ENCODE results near the gene AP4M1.
"Not testable (repeated sequence)": the region's sequence is repeated elsewhere in the genome, so short reads cannot be mapped to it uniquely, and the experiment has no call there.

Gene AP4M1

GRCh38 chr7:100132697-100133151, 31.3 kb downstream of the AP4M1 start:
- ATAC-seq = peak; percentile 80 to 83

- no peak for ATAC-seq
Measured at GRCh38 chr7:100137851-100138760, 36.7 kb downstream of the AP4M1 start.

- no peak for ATAC-seq
Measured at GRCh38 chr7:100141555-100141949, 40.1 kb downstream of the AP4M1 start.

- ATAC-seq = no peak
Measured at GRCh38 chr7:100142461-100142860, 41.0 kb downstream of the AP4M1 start.

GRCh38 chr7:100146350-100146749, 44.9 kb downstream of the AP4M1 start:
- ATAC-seq = not testable (repeated sequence)

GRCh38 chr7:100147278-100147677, 45.8 kb downstream of the AP4M1 start:
- ATAC-seq = no peak

- ATAC-seq = peak; percentile 2 to 5
Measured at GRCh38 chr7:100148225-100148558, 46.7 kb downstream of the AP4M1 start.

GRCh38 chr7:100148559-100149328, 47.3 kb downstream of the AP4M1 start, which contains the start of gene LAMTOR4:
Gene LAMTOR4 (plus strand): TSS chr7:100148918. CDS start chr7:100148973, 55 bp downstream.
- peak; percentile 98 for ATAC-seq

GRCh38 chr7:100152404-100152803, 51.0 kb downstream of the AP4M1 start:
- no peak for ATAC-seq

- ATAC-seq = no peak
Measured at GRCh38 chr7:100152937-100153666, 51.7 kb downstream of the AP4M1 start.

- no peak for ATAC-seq
Measured at GRCh38 chr7:100153708-100154535, 52.5 kb downstream of the AP4M1 start.

- ATAC-seq = no peak
Measured at GRCh38 chr7:100154651-100155491, 53.4 kb downstream of the AP4M1 start.

- no peak for ATAC-seq
Measured at GRCh38 chr7:100155553-100156317, 54.3 kb downstream of the AP4M1 start.

- peak; percentile 22 to 29 for ATAC-seq
Measured at GRCh38 chr7:100156331-100157068, 55.1 kb downstream of the AP4M1 start.

GRCh38 chr7:100157069-100157333, 55.6 kb downstream of the AP4M1 start:
- no peak for ATAC-seq

- no peak for ATAC-seq
Measured at GRCh38 chr7:100157334-100158228, 56.1 kb downstream of the AP4M1 start.

Measured in activated CD4-positive, CD25-positive, alpha-beta regulatory T cell treated with anti-CD3 and anti-CD28 coated beads, Interleukin-2, amount 50 U/mL, for 24 hours (primary cell).